H9 (cell line): ENCODE measurements around the gene COL28A1. TPM values are rescaled to one million over a fixed set of nuclear protein-coding genes. Genes with fewer than 3 reads are reported as not detected.

ENCODE experiments used
- DNase-seq: peaks from one replicate; pipeline ENCODE4 v3.0.0-alpha.2; 2017
- H2AFZ ChIP-seq: one replicate; pipeline ENCODE4 v1.6.1; 2013; ENCODE audit warnings: mild to moderate bottlenecking, low read length, control low read depth, moderate library complexity
- H2AK5ac ChIP-seq: 2 replicates; pipeline ENCODE4 v1.6.1; 2013; ENCODE audit warnings: low read length, control low read depth, mixed read lengths; ENCODE audit not compliant: insufficient read length
- H2BK120ac ChIP-seq: one replicate; pipeline ENCODE4 v1.6.1; 2013; ENCODE audit warnings: low read depth, mild to moderate bottlenecking, low read length, control low read depth, inconsistent platforms; ENCODE audit not compliant: poor library complexity, severe bottlenecking
- H2BK12ac ChIP-seq: 2 replicates; pipeline ENCODE4 v1.6.1; 2013; ENCODE audit warnings: low read length, control low read depth, mixed read lengths, low read depth; ENCODE audit not compliant: insufficient read length
- H2BK15ac ChIP-seq: 2 replicates; pipeline ENCODE4 v1.6.1; 2013; ENCODE audit warnings: low read depth, low read length, control low read depth
- H2BK20ac ChIP-seq: one replicate; pipeline ENCODE4 v1.6.1; 2013; ENCODE audit warnings: low read depth, mild to moderate bottlenecking, low read length, control low read depth, inconsistent platforms; ENCODE audit not compliant: poor library complexity, severe bottlenecking
- H2BK5ac ChIP-seq: 2 replicates; pipeline ENCODE4 v1.6.1; 2013; ENCODE audit warnings: low read length, control low read depth, mixed read lengths; ENCODE audit not compliant: insufficient read length
- H3K14ac ChIP-seq: 2 replicates; pipeline ENCODE4 v1.6.1; 2013; ENCODE audit warnings: low read length, control low read depth; ENCODE audit not compliant: insufficient read depth
- H3K18ac ChIP-seq: 2 replicates; pipeline ENCODE4 v1.6.1; 2013; ENCODE audit warnings: low read depth, mild to moderate bottlenecking, mixed read lengths, low read length, control low read depth; ENCODE audit not compliant: insufficient read length
- H3K23ac ChIP-seq: 2 replicates; pipeline ENCODE4 v1.6.1; 2013; ENCODE audit warnings: low read length, control low read depth, mixed read lengths, low read depth; ENCODE audit not compliant: insufficient read length
- H3K23me2 ChIP-seq: 2 replicates; pipeline ENCODE4 v1.6.1; 2013; ENCODE audit warnings: low read depth, mild to moderate bottlenecking, mixed read lengths, low read length, control low read depth; ENCODE audit not compliant: insufficient read length, poor library complexity, severe bottlenecking
- H3K27ac ChIP-seq: 2 replicates; pipeline ENCODE4 v1.5.1; 2013; ENCODE audit warnings: low read length, control low read depth, mixed read lengths, low read depth; ENCODE audit not compliant: insufficient read length
- H3K27me3 ChIP-seq: 2 replicates; pipeline ENCODE4 v1.6.1; 2013; ENCODE audit warnings: low read length, control low read depth, inconsistent platforms; ENCODE audit not compliant: insufficient read depth
- H3K4ac ChIP-seq: 2 replicates; pipeline ENCODE4 v1.6.1; 2013; ENCODE audit warnings: low read depth, mild to moderate bottlenecking, control low read depth, inconsistent platforms, low read length, moderate library complexity
- H3K4me1 ChIP-seq: 2 replicates; pipeline ENCODE4 v1.6.1; 2013; ENCODE audit warnings: low read length, control low read depth, inconsistent platforms; ENCODE audit not compliant: insufficient read depth
- H3K4me2 ChIP-seq: 2 replicates; pipeline ENCODE4 v1.6.1; 2013; ENCODE audit warnings: low read length, control low read depth, mixed read lengths; ENCODE audit not compliant: insufficient read length, insufficient read depth
- H3K56ac ChIP-seq: 2 replicates; pipeline ENCODE4 v1.6.1; 2013; ENCODE audit warnings: low read depth, mild to moderate bottlenecking, mixed read lengths, low read length, control low read depth; ENCODE audit not compliant: insufficient read length
- H3K79me1 ChIP-seq: 2 replicates; pipeline ENCODE4 v1.6.1; 2013; ENCODE audit warnings: low read depth, mild to moderate bottlenecking, moderate library complexity, low read length, control low read depth, inconsistent platforms; ENCODE audit not compliant: insufficient read depth, poor library complexity, severe bottlenecking
- H3K79me2 ChIP-seq: 2 replicates; pipeline ENCODE4 v1.6.1; 2013; ENCODE audit warnings: low read length, control low read depth, inconsistent platforms; ENCODE audit not compliant: insufficient read depth
- H3K9ac ChIP-seq: 2 replicates; pipeline ENCODE4 v1.6.1; 2013; ENCODE audit warnings: low read length, control low read depth, mixed read lengths; ENCODE audit not compliant: insufficient read length; ENCODE audit errors: extremely low read depth
- H3K9me3 ChIP-seq: one replicate; pipeline ENCODE4 v1.6.1; 2013; ENCODE audit warnings: low read depth, low read length, inconsistent platforms; ENCODE audit not compliant: control insufficient read depth
- H3T11ph ChIP-seq: one replicate; pipeline ENCODE4 v1.6.1; 2013; ENCODE audit warnings: mild to moderate bottlenecking, low read length, control low read depth, inconsistent platforms
- H4K20me1 ChIP-seq: one replicate; pipeline ENCODE4 v1.6.1; 2013; ENCODE audit not compliant: control insufficient read depth, insufficient read length, insufficient read depth
- H4K5ac ChIP-seq: 2 replicates; pipeline ENCODE4 v1.6.1; 2013; ENCODE audit warnings: low read depth, mild to moderate bottlenecking, mixed read lengths, low read length, control low read depth; ENCODE audit not compliant: insufficient read length
- H4K8ac ChIP-seq: replicated peaks from 2 replicates; pipeline ENCODE4 v1.6.1; 2013; ENCODE audit warnings: low read length, control low read depth, mixed read lengths, low read depth; ENCODE audit not compliant: insufficient read length
- H4K91ac ChIP-seq: 2 replicates; pipeline ENCODE4 v1.6.1; 2013; ENCODE audit warnings: low read depth, mild to moderate bottlenecking, moderate library complexity, mixed read lengths, low read length, control low read depth; ENCODE audit not compliant: insufficient read length
- H3K27ac Mint-ChIP-seq, 3 experiments: 2 replicates in 2 of 3; 3 replicates in 1 of 3; pipeline ENCODE4 v1.8.0; 2020 to 2021; ENCODE audit warnings: mixed read lengths in 3 of 3, mild to moderate bottlenecking in 1 of 3, moderate library complexity in 1 of 3
- H3K27me3 Mint-ChIP-seq: 2 replicates; pipeline ENCODE4 v1.8.0; 2021; ENCODE audit warnings: low read depth, mild to moderate bottlenecking, moderate library complexity, mixed read lengths
- H3K36me3 Mint-ChIP-seq, 3 experiments: 2 replicates in 2 of 3; 3 replicates in 1 of 3; pipeline ENCODE4 v1.8.0; 2020 to 2021; ENCODE audit warnings: low read depth in 3 of 3, mixed read lengths in 3 of 3; ENCODE audit not compliant: insufficient read depth in 1 of 3
- H3K4me1 Mint-ChIP-seq, 2 experiments: 2 replicates each; pipeline ENCODE4 v1.8.0; 2020; ENCODE audit warnings: mixed read lengths in 2 of 2
- H3K4me3 Mint-ChIP-seq, 2 experiments: 2 replicates in 1 of 2; 3 replicates in 1 of 2; pipeline ENCODE4 v1.8.0; 2020 to 2021; ENCODE audit warnings: mild to moderate bottlenecking in 2 of 2, mixed read lengths in 2 of 2, moderate library complexity in 1 of 2
- H3K9me3 Mint-ChIP-seq, 2 experiments: 2 replicates in 1 of 2; 3 replicates in 1 of 2; pipeline ENCODE4 v1.8.0; 2020; ENCODE audit warnings: mild to moderate bottlenecking in 2 of 2, mixed read lengths in 2 of 2, moderate library complexity in 1 of 2
- WGBS: extraction: QIAGEN DNeasy Blood & Tissue Kit; methylation state at CpG from one replicate; pipeline ENCODE4 v1.1.7; 2013; ENCODE audit warnings: missing lambda C conversion rate, low lambda C conversion rate, mixed read lengths; ENCODE audit not compliant: insufficient read length; ENCODE audit errors: extremely low coverage; 5-methylcytosine and 5-hydroxymethylcytosine counted together
- total RNA-seq: library from RNA; stranded (reverse); gene quantifications from 2 replicates; pipeline ENCODE4 v1.2.1, GENCODE V29; 2021
- TF ChIP-seq, protein P1 (sequence below): fragments of 200-600 bp; sonication (generic); conservative IDR thresholded peaks from 3 replicates; pipeline ENCODE4 v1.8.0; 2021; ENCODE audit warnings: antibody characterized with exemption, mild to moderate bottlenecking

COL28A1 gene
- total RNA-seq, 1 experiment from 2014 or later, result 0.66 TPM

DNA sequence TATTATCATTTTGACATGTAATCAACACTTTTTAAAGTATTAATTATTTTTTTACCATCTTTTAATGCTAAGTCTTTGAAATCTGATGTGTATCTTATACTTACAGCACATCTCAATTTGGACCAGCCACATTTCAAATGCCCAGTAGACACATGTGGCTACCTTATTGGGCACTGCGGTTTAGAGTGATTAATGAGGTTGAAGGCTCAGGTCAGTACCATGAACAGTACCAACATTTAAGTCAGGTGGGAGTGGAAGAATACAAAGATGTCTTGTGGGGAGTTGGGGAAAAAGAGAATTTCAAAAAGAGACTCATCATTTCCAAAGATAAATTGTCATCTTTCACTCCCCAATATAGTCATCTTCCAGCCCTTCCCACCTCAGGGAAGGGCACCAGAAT, 40.5 kb downstream of the COL28A1 start:
- H4K20me1 ChIP-seq, result no peaks in the 10 kb centered on the region
- no peak overlapping the region for H3K4ac ChIP-seq
- H3K4me2 ChIP-seq, result no peak overlapping the region
- H4K8ac ChIP-seq, result no peak overlapping the region
- no CpG with 5 or more reads among the region's 1 CpG for WGBS
- Mint-ChIP-seq H3K4me3 (no peak overlapping the region), H3K4me1 (peaks cover 6 to 7% of the 10 kb centered on the region in 2 experiments; a peak in 3 of 4 replicates), H3K27ac (no peak overlapping the region), H3K27me3 (no peaks in the 10 kb centered on the region), H3K36me3 (no peaks in the 10 kb centered on the region), H3K9me3 (no peaks in the 10 kb centered on the region)
- no peak overlapping the region for H3K27ac ChIP-seq
- H3K27me3 ChIP-seq, result no peaks in the 10 kb centered on the region
- H2AK5ac ChIP-seq, result no peak overlapping the region
- H3K79me2 ChIP-seq, result no peaks in the 10 kb centered on the region
- no peak overlapping the region for H4K5ac ChIP-seq
- no peak for DNase-seq
- no peaks in the 10 kb centered on the region for H3K9me3 ChIP-seq
- no peak overlapping the region for H2BK20ac ChIP-seq
- H2AFZ ChIP-seq, result no peak overlapping the region
- no peak overlapping the region for H3K23ac ChIP-seq
- H3K18ac ChIP-seq, result no peak overlapping the region
- H3K23me2 ChIP-seq, result no peaks in the 10 kb centered on the region
- H2BK5ac ChIP-seq, result no peak overlapping the region
- no peak overlapping the region for H2BK12ac ChIP-seq
- H4K91ac ChIP-seq, result no peak overlapping the region
- H3K79me1 ChIP-seq, result no peaks in the 10 kb centered on the region
- no peak overlapping the region for H3T11ph ChIP-seq
- TF ChIP-seq, protein P1, sequence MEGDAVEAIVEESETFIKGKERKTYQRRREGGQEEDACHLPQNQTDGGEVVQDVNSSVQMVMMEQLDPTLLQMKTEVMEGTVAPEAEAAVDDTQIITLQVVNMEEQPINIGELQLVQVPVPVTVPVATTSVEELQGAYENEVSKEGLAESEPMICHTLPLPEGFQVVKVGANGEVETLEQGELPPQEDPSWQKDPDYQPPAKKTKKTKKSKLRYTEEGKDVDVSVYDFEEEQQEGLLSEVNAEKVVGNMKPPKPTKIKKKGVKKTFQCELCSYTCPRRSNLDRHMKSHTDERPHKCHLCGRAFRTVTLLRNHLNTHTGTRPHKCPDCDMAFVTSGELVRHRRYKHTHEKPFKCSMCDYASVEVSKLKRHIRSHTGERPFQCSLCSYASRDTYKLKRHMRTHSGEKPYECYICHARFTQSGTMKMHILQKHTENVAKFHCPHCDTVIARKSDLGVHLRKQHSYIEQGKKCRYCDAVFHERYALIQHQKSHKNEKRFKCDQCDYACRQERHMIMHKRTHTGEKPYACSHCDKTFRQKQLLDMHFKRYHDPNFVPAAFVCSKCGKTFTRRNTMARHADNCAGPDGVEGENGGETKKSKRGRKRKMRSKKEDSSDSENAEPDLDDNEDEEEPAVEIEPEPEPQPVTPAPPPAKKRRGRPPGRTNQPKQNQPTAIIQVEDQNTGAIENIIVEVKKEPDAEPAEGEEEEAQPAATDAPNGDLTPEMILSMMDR, result no peak
- no peak overlapping the region for H3K9ac ChIP-seq
- no peak overlapping the region for H3K14ac ChIP-seq
- H3K56ac ChIP-seq, result no peak overlapping the region
- H2BK120ac ChIP-seq, result no peak overlapping the region
- H3K4me1 ChIP-seq, result no peaks in the 10 kb centered on the region
- H2BK15ac ChIP-seq, result no peak overlapping the region
